CD14-positive monocyte (primary cell): Measurements from ENCODE around the gene GRIN1. TPM values are rescaled to one million over a fixed set of nuclear protein-coding genes. Genes with fewer than 3 reads are reported as not detected.
A peak's percentile ranks its signal among the peaks of the same experiment; 100 is the strongest.

Experiments
- DNase-seq, 3 donors: peaks; one replicate each; pipeline ENCODE4 v3.0.0-alpha.2; 2011 to 2022
- H2AFZ ChIP-seq: 2 replicates; pipeline ENCODE4 v1.6.0; 2012; ENCODE audit warnings: mild to moderate bottlenecking, low read depth, low read length, inconsistent platforms; ENCODE audit not compliant: insufficient read depth, poor library complexity, severe bottlenecking
- H3K27ac ChIP-seq, 2 donors: 1 replicate in 1 of 2; 2 replicates in 1 of 2; pipeline ENCODE4 v1.5.1; 2012 to 2013; ENCODE audit warnings: low read length in 2 of 2, control low read depth in 1 of 2, inconsistent platforms in 1 of 2, low read depth in 1 of 2, mild to moderate bottlenecking in 1 of 2
- H3K27me3 ChIP-seq, 2 donors: one replicate each; pipeline versions ENCODE4 v1.6.0 to v1.6.1; 2011 to 2013; ENCODE audit warnings: low read length in 2 of 2; ENCODE audit not compliant: control insufficient read depth in 2 of 2, insufficient read depth in 2 of 2
- H3K36me3 ChIP-seq, 2 donors: replicated peaks in 1 of 2; 1 replicate in 1 of 2; 2 replicates in 1 of 2; pipeline versions ENCODE4 v1.5.1 to v1.6.1; 2012 to 2013; ENCODE audit warnings: low read length in 2 of 2, control low read depth in 1 of 2, inconsistent platforms in 1 of 2, mild to moderate bottlenecking in 1 of 2; ENCODE audit not compliant: insufficient read depth in 2 of 2, control insufficient read depth in 1 of 2
- H3K4me1 ChIP-seq, 2 donors: 1 replicate in 1 of 2; 2 replicates in 1 of 2; pipeline versions ENCODE4 v1.5.1 to v1.6.1; 2012 to 2013; ENCODE audit warnings: low read length in 2 of 2, control low read depth in 1 of 2, inconsistent platforms in 1 of 2, mild to moderate bottlenecking in 1 of 2, moderate library complexity in 1 of 2; ENCODE audit not compliant: insufficient read depth in 2 of 2, control insufficient read depth in 1 of 2
- H3K4me2 ChIP-seq: replicated peaks from 2 replicates; pipeline ENCODE3; 2012; ENCODE audit warnings: low read length, moderate library complexity, mild to moderate bottlenecking; ENCODE audit not compliant: poor library complexity, severe bottlenecking; ENCODE audit errors: extremely low read depth
- H3K4me3 ChIP-seq, 3 experiments: fragments of 200-600 bp in 1 of 3; sonication (generic) in 1 of 3; replicated peaks in 1 of 3; 1 replicate in 2 of 3; 2 replicates in 1 of 3; pipeline ENCODE4 v1.5.1; 2011 to 2013; ENCODE audit warnings: low read length in 3 of 3, mild to moderate bottlenecking in 3 of 3, control low read depth in 2 of 3, low read depth in 2 of 3, inconsistent platforms in 1 of 3, moderate library complexity in 1 of 3
- H3K79me2 ChIP-seq: 2 replicates; pipeline ENCODE4 v1.6.0; 2012; ENCODE audit warnings: mild to moderate bottlenecking, control low read depth, inconsistent platforms, low read length, moderate library complexity; ENCODE audit not compliant: insufficient read depth
- H3K9ac ChIP-seq: 2 replicates; pipeline ENCODE4 v1.6.0; 2017; ENCODE audit warnings: low read length, mild to moderate bottlenecking; ENCODE audit not compliant: insufficient read depth, poor library complexity, severe bottlenecking
- H3K9me3 ChIP-seq, 2 donors: replicated peaks in 1 of 2; 1 replicate in 1 of 2; 2 replicates in 1 of 2; pipeline versions ENCODE4 v1.5.1 to v1.6.1; 2012 to 2013; ENCODE audit warnings: low read length in 2 of 2, control low read depth in 1 of 2; ENCODE audit not compliant: control insufficient read depth in 1 of 2, insufficient read depth in 1 of 2
- H4K20me1 ChIP-seq: 2 replicates; pipeline ENCODE4 v1.6.0; 2012; ENCODE audit warnings: mild to moderate bottlenecking, low read length, control low read depth, moderate library complexity; ENCODE audit not compliant: insufficient read depth
- H3K27ac Mint-ChIP-seq, 7 donors: one replicate each; pipeline ENCODE4 v1.8.0; 2020; ENCODE audit warnings: mild to moderate bottlenecking in 7 of 7, mixed read lengths in 7 of 7, moderate library complexity in 6 of 7, inconsistent platforms in 2 of 7
- H3K27me3 Mint-ChIP-seq, 3 donors: one replicate each; pipeline ENCODE4 v1.8.0; 2021 to 2022; ENCODE audit warnings: low read depth in 3 of 3, mild to moderate bottlenecking in 3 of 3, mixed read lengths in 3 of 3, moderate library complexity in 3 of 3, inconsistent platforms in 1 of 3
- H3K36me3 Mint-ChIP-seq, 2 donors: one replicate each; pipeline ENCODE4 v1.8.0; 2020; ENCODE audit warnings: mixed read lengths in 2 of 2, inconsistent platforms in 1 of 2, mild to moderate bottlenecking in 1 of 2
- H3K4me1 Mint-ChIP-seq: one replicate; pipeline ENCODE4 v1.8.0; 2020; ENCODE audit warnings: mild to moderate bottlenecking, mixed read lengths
- H3K4me3 Mint-ChIP-seq, 2 donors: one replicate each; pipeline ENCODE4 v1.8.0; 2020; ENCODE audit warnings: mild to moderate bottlenecking in 2 of 2, mixed read lengths in 2 of 2, moderate library complexity in 1 of 2
- H3K9me3 Mint-ChIP-seq, 7 donors: one replicate each; pipeline ENCODE4 v1.8.0; 2020 to 2022; ENCODE audit warnings: mixed read lengths in 7 of 7, mild to moderate bottlenecking in 6 of 7, moderate library complexity in 6 of 7, inconsistent platforms in 2 of 7
- CTCF ChIP-seq: fragments of 200-600 bp; IDR thresholded peaks from one replicate; pipeline ENCODE4 v1.8.0; 2022; ENCODE audit warnings: antibody characterized with exemption, mild to moderate bottlenecking
- WGBS: methylation state at CpG from one replicate; pipeline ENCODE4 v1.1.5; 2013; ENCODE audit warnings: missing lambda C conversion rate; ENCODE audit not compliant: insufficient coverage; 5-methylcytosine and 5-hydroxymethylcytosine counted together
- intact Hi-C, 2 donors: fragments of 100-400 bp; cut with micrococcal nuclease; formaldehyde crosslinking; loops; one replicate each; pipeline versions ENCODE4 v1.15.0 to v1.15.1; 2023
- polyA plus RNA-seq, 3 donors: library from polyadenylated mRNA; depleted of rRNA in 1 of 3; unstranded in 2 of 3; stranded (reverse) in 1 of 3; fragments of 300-500 nt in 2 of 3; fragments of >200 nt in 1 of 3; fragmentation: Illumina TruSeq in 2 of 3; gene quantifications; 1 replicate in 2 of 3; 2 replicates in 1 of 3; pipeline ENCODE4 v1.2.3, GENCODE V29; 2012 to 2021

Gene GRIN1
- polyA plus RNA-seq, 3 donors, result not detected

DNA sequence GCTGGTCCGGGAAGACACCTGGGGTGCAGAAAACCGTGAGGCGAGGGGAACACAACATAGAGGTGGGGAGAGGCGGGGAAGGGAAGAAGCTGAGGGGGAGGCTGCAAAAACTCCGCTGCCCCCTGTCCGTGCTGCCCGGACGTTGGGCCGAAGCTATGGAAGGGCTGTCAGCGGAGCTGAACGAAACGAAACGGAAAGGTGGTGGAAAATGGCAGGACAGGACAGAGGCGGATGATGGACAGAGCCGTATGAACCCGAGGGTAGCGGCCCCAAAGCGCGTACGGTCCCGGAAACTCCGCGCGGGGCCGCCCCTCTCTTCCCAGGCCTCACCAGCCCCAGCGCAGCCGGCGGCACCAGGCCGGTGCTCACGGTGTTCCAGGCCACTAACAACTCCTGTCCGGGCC, 49.1 kb downstream of the GRIN1 start:
- Histone ChIP-seq H3K27me3 (no peaks in the 10 kb centered on the region), H3K9me3 (no peaks in the 10 kb centered on the region), H3K27ac (peak overlapping the region; percentile 70 to 96), H3K79me2 (peaks cover 44% of the 10 kb centered on the region), H4K20me1 (peaks cover 28% of the 10 kb centered on the region), H3K9ac (peak overlapping the region; percentile 95), H2AFZ (peak overlapping the region; percentile 83), H3K4me1 (peaks cover 28 to 39% of the 10 kb centered on the region in 2 donors), H3K4me3 (peak overlapping the region; percentile 83 to 95 (median 92)), H3K36me3 (peaks cover 53 to 60% of the 10 kb centered on the region in 2 donors), H3K4me2 (peak overlapping the region; percentile 100)
- H3K4me3 Mint-ChIP-seq, result peak overlapping the region; percentile 86 to 94
- H3K27ac Mint-ChIP-seq, result peak overlapping the region; percentile 91 to 96 (median 94)
- DNase-seq, result peak in 1 of 3 donors; percentile 13
- intact Hi-C loops, result loop anchor here (1.0 to 5.0 kb wide), 4 partner anchors 12 to 49 kb away; partner anchors contain the start of genes NDOR1 (in 1 of the 2), TMEM203 (in 1 of the 2) and TPRN (in 1 of the 2)
- TF ChIP-seq CTCF, result no peak
- H3K27me3 Mint-ChIP-seq, result no peaks in the 10 kb centered on the region
- H3K4me1 Mint-ChIP-seq, result peaks cover 32% of the 10 kb centered on the region
- H3K36me3 Mint-ChIP-seq, result peaks cover 32 to 69% of the 10 kb centered on the region in 2 donors
- under 1% methylated on average over 30 of the region's 31 CpGs for WGBS
- H3K9me3 Mint-ChIP-seq, result peaks cover 0 to 2% (median 0%) of the 10 kb centered on the region in 7 donors

GRCh38 chr9:137188490-137189296, 49.7 kb downstream of the GRIN1 start, which contains the start of the genes ANAPC2 and SSNA1:
ANAPC2 (minus strand) TSS chr9:137188560; CDS start chr9:137188532, 28 bp downstream.
SSNA1 (plus strand) TSS chr9:137188676; CDS start chr9:137188727, 51 bp downstream.
- Mint-ChIP-seq H3K27me3 (no peaks in the 10 kb centered on the region), H3K36me3 (peaks cover 26 to 63% of the 10 kb centered on the region in 2 donors), H3K9me3 (peaks cover 0 to 2% (median 0%) of the 10 kb centered on the region in 7 donors), H3K4me3 (peak within 1 kb of the TSS; percentile 88 to 97), H3K27ac (peak within 1 kb of the TSS; percentile 93 to 98 (median 96)), H3K4me1 (peaks cover 32% of the 10 kb centered on the region)
- H3K36me3 ChIP-seq, result peaks cover 47 to 53% of the 10 kb centered on the region in 2 donors
- peak within 1 kb of the TSS; percentile 83 to 96 for H3K27ac ChIP-seq
- intact Hi-C loops, result loop anchor here (1.0 to 5.0 kb wide), 5 partner anchors 12 to 49 kb away; partner anchors contain the start of genes NDOR1 (in 1 of the 2), TMEM203 (in 1 of the 2) and TPRN (in 1 of the 2)
- H3K4me1 ChIP-seq, result peaks cover 28 to 39% of the 10 kb centered on the region in 2 donors
- peaks cover 28% of the 10 kb centered on the region for H4K20me1 ChIP-seq
- no peaks in the 10 kb centered on the region for H3K27me3 ChIP-seq
- peaks cover 44% of the 10 kb centered on the region for H3K79me2 ChIP-seq
- peak within 1 kb of the TSS; percentile 100 for H3K4me2 ChIP-seq
- peak within 1 kb of the TSS; percentile 95 for H3K9ac ChIP-seq
- under 1% methylated on average over 98 of the region's 98 CpGs for WGBS
- peak within 1 kb of the TSS; percentile 83 to 95 (median 92) for H3K4me3 ChIP-seq
- H2AFZ ChIP-seq, result peak within 1 kb of the TSS; percentile 83
- H3K9me3 ChIP-seq, result no peaks in the 10 kb centered on the region
- DNase-seq, result peak; percentile 94 to 97 (median 95)
- TF ChIP-seq CTCF, result peak; percentile 42
